GM12892 (cell line): ENCODE data around the gene KRT23.

ENCODE experiments used
- DNase-seq: peaks from one replicate; pipeline ENCODE4 v3.0.0; 2011; ENCODE audit not compliant: insufficient read length
- FAIRE-seq: peaks from 2 replicates; lab custom pipeline; 2011; peaks lifted over from hg19 to GRCh38; lab: Jason Lieb, UNC
- POLR2A ChIP-seq: IDR thresholded peaks from 2 replicates; pipeline ENCODE4 v1.6.1; 2011; ENCODE audit warnings: low read depth, low read length, control low read depth
- POLR2AphosphoS5 ChIP-seq: IDR thresholded peaks from 2 replicates; pipeline ENCODE4 v1.6.1; 2011; ENCODE audit warnings: low read depth, low read length, control low read depth
- TAF1 ChIP-seq: IDR thresholded peaks from 2 replicates; pipeline ENCODE4 v1.6.1; 2011; ENCODE audit warnings: low read depth, mild to moderate bottlenecking, control low read depth, low read length, borderline replicate concordance

The KRT23 gene

GRCh38 chr17:40945414-40945813 is 8.0 kb upstream of the KRT23 start:
- TF ChIP-seq POLR2A, result no peak
- FAIRE-seq (no peak), DNase-seq (no peak)

- FAIRE-seq (no peak), DNase-seq (no peak)
- TF ChIP-seq POLR2A (no peak), TAF1 (no peak), POLR2AphosphoS5 (no peak)
Measured at GRCh38 chr17:40944531-40944930, 7.1 kb upstream of the KRT23 start.

- FAIRE-seq, result no peak
- TF ChIP-seq POLR2AphosphoS5 (no peak), POLR2A (no peak), TAF1 (no peak)
- DNase-seq, result no peak
Measured at GRCh38 chr17:40942553-40942952, 5.1 kb upstream of the KRT23 start.

GRCh38 chr17:40940266-40940665 is 2.8 kb upstream of the KRT23 start:
- DNase-seq (no peak), FAIRE-seq (no peak)
- TF ChIP-seq POLR2AphosphoS5, result no peak
- TF ChIP-seq POLR2A, result no peak
- TF ChIP-seq TAF1, result no peak

GRCh38 chr17:40938981-40939380 is 1.5 kb upstream of the KRT23 start:
- FAIRE-seq (no peak), DNase-seq (no peak)
- no peak for TF ChIP-seq POLR2AphosphoS5
- no peak for TF ChIP-seq TAF1
- no peak for TF ChIP-seq POLR2A

GRCh38 chr17:40936976-40937375 is 470 bp downstream of the KRT23 start:
- FAIRE-seq (no peak), DNase-seq (no peak)
- TF ChIP-seq POLR2AphosphoS5 (no peak), TAF1 (no peak), POLR2A (no peak)

- no peak for TF ChIP-seq TAF1
- TF ChIP-seq POLR2AphosphoS5, result no peak
- TF ChIP-seq POLR2A, result no peak
- DNase-seq (no peak), FAIRE-seq (no peak)
Measured at GRCh38 chr17:40936437-40936971, 942 bp downstream of the KRT23 start.

- TF ChIP-seq POLR2A (no peak), POLR2AphosphoS5 (no peak), TAF1 (no peak)
- FAIRE-seq (no peak), DNase-seq (no peak)
Measured at GRCh38 chr17:40935624-40936023, 1.8 kb downstream of the KRT23 start.

GRCh38 chr17:40932608-40933007 is 4.8 kb downstream of the KRT23 start:
- TF ChIP-seq POLR2A (no peak), POLR2AphosphoS5 (no peak), TAF1 (no peak)
- DNase-seq (no peak), FAIRE-seq (no peak)

GRCh38 chr17:40931311-40931710 is 6.1 kb downstream of the KRT23 start:
- TF ChIP-seq TAF1 (no peak), POLR2A (no peak), POLR2AphosphoS5 (no peak)
- FAIRE-seq (no peak), DNase-seq (no peak)

GRCh38 chr17:40926341-40926740 is 11.1 kb downstream of the KRT23 start:
- DNase-seq (no peak), FAIRE-seq (no peak)
- TF ChIP-seq POLR2AphosphoS5, result no peak
- TF ChIP-seq POLR2A, result no peak
- no peak for TF ChIP-seq TAF1

GRCh38 chr17:40922239-40922638 is 15.2 kb downstream of the KRT23 start:
- no peak for TF ChIP-seq POLR2AphosphoS5
- no peak for TF ChIP-seq POLR2A
- TF ChIP-seq TAF1, result no peak
- FAIRE-seq (no peak), DNase-seq (no peak)
